Thymus (tissue), 14 donors: ENCODE data around the gene APOA4. TPM values are rescaled to one million over a fixed set of nuclear protein-coding genes. Genes with fewer than 3 reads are reported as not detected.

Experiments used
- DNase-seq, 9 donors: peaks; one replicate each; pipeline ENCODE4 v3.0.0-alpha.2; 2013; ENCODE audit warnings: low spot score in 9 of 9, low read depth in 6 of 9, missing footprints in 1 of 9
- H3K27ac ChIP-seq, 2 donors: one replicate each; pipeline ENCODE4 v1.5.1; 2013; ENCODE audit warnings: control low read depth in 1 of 2, low read depth in 1 of 2, low read length in 1 of 2, mild to moderate bottlenecking in 1 of 2, moderate library complexity in 1 of 2
- H3K27me3 ChIP-seq, 2 donors: one replicate each; pipeline ENCODE4 v1.5.1; 2013; ENCODE audit warnings: low read length in 1 of 2; ENCODE audit not compliant: control insufficient read depth in 2 of 2, insufficient read depth in 1 of 2
- H3K36me3 ChIP-seq, 2 donors: one replicate each; pipeline ENCODE4 v1.5.1; 2013; ENCODE audit warnings: low read length in 1 of 2, mild to moderate bottlenecking in 1 of 2, moderate library complexity in 1 of 2; ENCODE audit not compliant: control insufficient read depth in 2 of 2, insufficient read depth in 2 of 2
- H3K4me1 ChIP-seq, 2 donors: one replicate each; pipeline ENCODE4 v1.5.1; 2013; ENCODE audit warnings: low read length in 2 of 2; ENCODE audit not compliant: control insufficient read depth in 2 of 2, insufficient read depth in 2 of 2
- H3K4me3 ChIP-seq, 2 donors: one replicate each; pipeline ENCODE4 v1.5.1; 2013; ENCODE audit warnings: low read length in 2 of 2, control low read depth in 1 of 2, mild to moderate bottlenecking in 1 of 2
- H3K9me3 ChIP-seq, 2 donors: one replicate each; pipeline ENCODE4 v1.5.1; 2013; ENCODE audit warnings: low read length in 1 of 2, mild to moderate bottlenecking in 1 of 2; ENCODE audit not compliant: control insufficient read depth in 2 of 2, insufficient read depth in 1 of 2
- WGBS: extraction: QIAGEN DNeasy Blood & Tissue Kit; methylation state at CpG from one replicate; pipeline ENCODE4 v1.1.7; 2013; 5-methylcytosine and 5-hydroxymethylcytosine counted together
- long read RNA-seq, 10 donors: transcript quantifications; one replicate each; lab custom pipeline, GENCODE V29; 2026
- polyA plus RNA-seq: library from polyadenylated mRNA; stranded (reverse); fragments of 200-250 nt; gene quantifications from one replicate; pipeline ENCODE4 v1.2.3, GENCODE V29; 2013
- total RNA-seq: library from RNA; stranded (reverse); fragments of 120-200 nt; gene quantifications from one replicate; pipeline ENCODE4 v1.2.4, GENCODE V29; 2013
- donor health status: healthy.

Gene APOA4
- 1.7 TPM for total RNA-seq
- polyA plus RNA-seq: 3.2 TPM
- long read RNA-seq, donor 1: 0 reads
- long read RNA-seq, donor 2: 0 reads
- long read RNA-seq, donor 3: 0 reads
- long read RNA-seq, donor 4, partial matches to known transcripts: 0 of 3 reads
- long read RNA-seq, donor 4, other reads (novel, unspliced or antisense): 0 of 3 reads
- long read RNA-seq, donor 5, partial matches to known transcripts: 0 of 2 reads
- long read RNA-seq, donor 5, other reads (novel, unspliced or antisense): 0 of 2 reads
- long read RNA-seq, donor 6, partial matches to known transcripts: 0 of 1 reads
- long read RNA-seq, donor 6, other reads (novel, unspliced or antisense): 0 of 1 reads
- long read RNA-seq, donor 7: 0 reads
- long read RNA-seq, donor 8: 0 reads
- long read RNA-seq, donor 9, partial matches to known transcripts: 0 of 1 reads
- long read RNA-seq, donor 9, other reads (novel, unspliced or antisense): 0 of 1 reads
- long read RNA-seq, donor 10: 0 reads

DNA sequence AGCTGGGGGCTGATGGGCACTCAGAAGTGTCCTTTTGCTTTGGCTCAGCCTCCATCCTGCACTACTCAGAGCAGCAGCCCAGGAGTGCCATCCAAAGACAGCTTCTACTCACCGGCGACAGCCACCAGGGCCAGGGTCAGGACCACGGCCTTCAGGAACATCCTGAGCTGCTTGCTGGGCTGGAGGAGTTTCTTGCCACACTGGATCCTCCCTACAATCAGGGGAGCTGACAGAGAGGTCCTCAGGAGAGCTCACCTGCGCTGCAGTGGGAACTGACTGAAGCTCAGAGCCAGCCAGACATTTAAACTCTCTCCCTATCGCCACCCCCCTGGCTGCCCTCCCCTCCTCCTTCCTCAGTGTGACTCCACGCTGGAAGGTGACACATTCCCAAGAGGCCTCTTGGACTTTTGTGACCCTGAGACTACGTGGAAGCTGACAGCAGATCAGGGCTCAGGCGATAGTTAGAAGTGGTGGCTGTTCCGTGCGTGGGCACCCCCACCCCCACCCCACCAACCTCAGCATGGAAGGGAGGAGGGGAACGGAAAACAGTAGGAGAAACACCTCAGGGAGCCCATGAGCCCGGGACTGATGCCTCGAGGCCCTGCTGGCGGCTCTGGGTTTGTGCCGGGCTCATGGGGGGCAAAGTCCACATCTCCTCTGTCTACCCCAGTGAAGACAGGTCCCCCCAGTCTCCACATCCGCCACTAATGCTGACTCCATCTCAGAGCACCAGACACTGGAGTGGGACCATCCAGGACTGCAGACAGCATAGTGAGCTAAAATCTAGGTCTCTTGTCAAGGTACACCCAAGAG lies at the start of gene APOA4:
Gene APOA4 (minus strand): TSS at position 274 of the 813 bp plus-strand sequence. CDS start 113 bp downstream, at position 161.
- H3K4me1 ChIP-seq: no peaks in the 10 kb centered on the region
- no peak within 1 kb of the TSS for H3K4me3 ChIP-seq
- WGBS: 95% methylated on average over 16 of the region's 16 CpGs
- H3K27me3 ChIP-seq: no peaks in the 10 kb centered on the region
- H3K36me3 ChIP-seq: no peaks in the 10 kb centered on the region
- DNase-seq: no peak
- no peak within 1 kb of the TSS for H3K27ac ChIP-seq
- no peaks in the 10 kb centered on the region for H3K9me3 ChIP-seq

DNA sequence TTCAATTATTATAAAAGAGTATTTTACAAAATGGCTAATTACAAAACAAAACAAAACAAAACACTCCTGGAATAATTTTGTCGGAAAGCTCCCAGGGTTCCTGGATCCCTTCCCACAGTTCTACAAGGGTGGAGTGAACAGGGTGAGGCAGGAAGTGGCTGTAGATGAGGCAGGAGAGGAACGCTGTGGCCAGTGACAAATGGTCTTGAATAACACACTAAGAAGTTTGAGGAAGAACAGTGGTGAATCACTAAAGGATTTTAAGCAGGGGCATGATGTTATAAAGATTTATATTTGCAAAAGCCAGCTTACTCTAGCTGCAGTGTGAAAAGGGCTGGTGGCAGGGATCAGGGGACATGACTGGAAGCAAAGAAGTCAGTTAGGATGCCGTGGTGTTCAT lies 48.1 kb upstream of the APOA4 start:
- Histone ChIP-seq H3K27ac (no peak overlapping the region), H3K4me3 (no peak overlapping the region), H3K36me3 (peaks cover 68 to 89% of the 10 kb centered on the region in 2 donors), H3K9me3 (no peaks in the 10 kb centered on the region), H3K4me1 (no peaks in the 10 kb centered on the region), H3K27me3 (no peaks in the 10 kb centered on the region)
- no peak for DNase-seq
- WGBS: 84% methylated on average over 3 of the region's 3 CpGs

GRCh38 chr11:116870054-116870453 lies 47.0 kb upstream of the APOA4 start:
- no peaks in the 10 kb centered on the region for H3K27me3 ChIP-seq
- H3K4me1 ChIP-seq: no peaks in the 10 kb centered on the region
- H3K36me3 ChIP-seq: peaks cover 57 to 88% of the 10 kb centered on the region in 2 donors
- H3K9me3 ChIP-seq: no peaks in the 10 kb centered on the region
- H3K4me3 ChIP-seq: no peak overlapping the region
- 45% methylated on average over 3 of the region's 3 CpGs for WGBS
- H3K27ac ChIP-seq: no peak overlapping the region
- no peak for DNase-seq

GRCh38 chr11:116869610-116870009 lies 46.5 kb upstream of the APOA4 start:
- peaks cover 58 to 89% of the 10 kb centered on the region in 2 donors for H3K36me3 ChIP-seq
- no peaks in the 10 kb centered on the region for H3K4me1 ChIP-seq
- 96% methylated on average over 4 of the region's 4 CpGs for whole genome bisulfite sequencing
- H3K4me3 ChIP-seq: no peak overlapping the region
- no peak overlapping the region for H3K27ac ChIP-seq
- H3K27me3 ChIP-seq: no peaks in the 10 kb centered on the region
- DNase-seq: no peak
- H3K9me3 ChIP-seq: no peaks in the 10 kb centered on the region

- 96% methylated on average over 3 of the region's 3 CpGs for WGBS
- DNase-seq: no peak
- no peaks in the 10 kb centered on the region for H3K27me3 ChIP-seq
- peaks cover 58 to 91% of the 10 kb centered on the region in 2 donors for H3K36me3 ChIP-seq
- H3K4me3 ChIP-seq: no peak overlapping the region
- no peak overlapping the region for H3K27ac ChIP-seq
- no peaks in the 10 kb centered on the region for H3K4me1 ChIP-seq
- no peaks in the 10 kb centered on the region for H3K9me3 ChIP-seq
Observed at GRCh38 chr11:116868066-116868465, 45.0 kb upstream of the APOA4 start.

GRCh38 chr11:116867619-116868018 lies 44.5 kb upstream of the APOA4 start:
- no peak overlapping the region for H3K27ac ChIP-seq
- no peaks in the 10 kb centered on the region for H3K27me3 ChIP-seq
- H3K4me3 ChIP-seq: no peak overlapping the region
- DNase-seq: no peak
- no peaks in the 10 kb centered on the region for H3K9me3 ChIP-seq
- peaks cover 55 to 89% of the 10 kb centered on the region in 2 donors for H3K36me3 ChIP-seq
- no peaks in the 10 kb centered on the region for H3K4me1 ChIP-seq
- WGBS: 98% methylated on average over 11 of the region's 11 CpGs

- no peak overlapping the region for H3K4me3 ChIP-seq
- H3K4me1 ChIP-seq: no peaks in the 10 kb centered on the region
- no peaks in the 10 kb centered on the region for H3K9me3 ChIP-seq
- no peak overlapping the region for H3K27ac ChIP-seq
- over 99% methylated on average over 6 of the region's 6 CpGs for WGBS
- no peaks in the 10 kb centered on the region for H3K27me3 ChIP-seq
- DNase-seq: no peak
- H3K36me3 ChIP-seq: peaks cover 59 to 89% of the 10 kb centered on the region in 2 donors
Observed at GRCh38 chr11:116866804-116867455, 43.8 kb upstream of the APOA4 start.

DNA sequence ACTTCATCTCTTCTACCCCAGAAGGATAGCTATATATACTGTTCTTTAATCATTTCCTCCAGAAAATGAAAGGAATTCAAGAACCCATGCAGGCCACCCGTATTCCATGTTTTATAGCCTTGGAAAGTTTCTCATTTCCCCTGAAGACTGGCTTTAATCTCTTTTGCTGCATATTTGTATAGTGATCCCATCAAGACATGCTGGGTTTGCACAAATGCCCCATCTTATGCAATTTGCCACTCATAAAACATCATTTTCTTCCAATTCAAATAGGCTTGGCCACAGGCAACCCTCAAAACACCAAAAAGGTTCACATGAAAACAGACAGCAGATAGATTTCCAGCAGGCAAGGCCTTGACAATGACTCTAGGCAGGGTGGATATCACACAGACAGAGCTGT lies 42.6 kb upstream of the APOA4 start:
- Histone ChIP-seq H3K9me3 (no peaks in the 10 kb centered on the region), H3K27ac (no peak overlapping the region), H3K4me1 (no peaks in the 10 kb centered on the region), H3K36me3 (peaks cover 58 to 89% of the 10 kb centered on the region in 2 donors), H3K4me3 (no peak overlapping the region), H3K27me3 (no peaks in the 10 kb centered on the region)
- WGBS: 96% methylated on average over 1 of the region's 1 CpG
- DNase-seq: no peak
